ENCODE data around the gene SEL1L.
"Not testable (repeated sequence)": the region's sequence is repeated elsewhere in the genome, so short reads cannot be mapped to it uniquely, and the experiment has no call there.

The SEL1L gene

DNA sequence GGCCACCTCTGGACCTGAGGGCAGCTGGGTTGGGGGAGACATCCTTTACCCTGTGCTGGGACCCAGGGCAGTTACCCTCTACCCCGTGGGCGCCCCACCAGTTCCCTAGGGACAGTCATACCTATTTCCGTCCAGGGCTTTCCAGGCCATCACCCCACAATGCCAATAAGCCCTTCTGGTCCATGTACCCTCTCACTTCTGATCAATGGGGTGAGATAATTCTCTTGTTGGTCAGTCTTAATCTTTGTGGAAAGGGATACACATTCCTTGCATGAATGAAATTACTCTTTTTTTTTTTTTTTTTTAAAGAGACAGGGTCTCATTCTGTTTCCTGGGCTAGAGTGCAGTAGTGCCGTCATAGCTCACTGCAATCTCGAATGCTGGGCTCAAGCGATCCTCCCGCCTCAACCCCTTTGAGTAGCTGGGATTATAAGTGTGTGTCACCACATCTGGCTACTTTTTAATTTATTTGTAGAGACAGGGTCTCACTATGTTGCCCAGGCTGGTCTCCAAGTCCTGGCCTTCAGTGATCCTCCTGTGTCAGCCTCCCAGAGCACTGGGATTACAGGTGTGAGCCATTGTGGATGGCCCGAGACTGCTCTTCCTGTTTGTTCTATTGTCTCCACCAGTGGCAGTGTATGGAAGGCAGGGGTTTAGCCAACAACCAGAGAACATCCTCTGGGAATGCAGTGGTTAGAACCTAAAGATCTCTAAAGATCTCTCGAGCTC, 87.2 kb downstream of the SEL1L start:
- no peak for DNase-seq

- no peak for DNase-seq
These were observed 92.0 kb downstream of the SEL1L start for GRCh38 chr14:81441626-81442134.

DNA sequence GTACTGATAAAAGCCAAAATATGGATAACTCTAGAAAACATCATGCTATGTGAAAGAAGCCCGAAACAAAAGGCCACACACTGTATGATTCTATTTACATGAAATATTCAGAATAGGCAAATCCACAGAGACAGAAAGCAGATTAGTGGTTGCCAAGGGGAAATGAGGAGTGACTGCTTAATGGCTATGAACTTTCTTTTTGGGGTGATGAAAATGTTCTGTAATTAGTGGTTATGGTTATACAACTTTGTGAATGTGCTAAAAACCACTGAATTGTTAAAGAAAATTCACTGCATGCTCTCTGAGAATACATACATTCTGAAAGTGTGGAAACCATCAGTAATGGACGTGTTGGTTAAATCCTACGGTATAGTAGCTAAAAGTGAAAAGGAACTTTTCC, 93.6 kb downstream of the SEL1L start:
- DNase-seq: no peak

- no peak for DNase-seq
These were observed 96.4 kb downstream of the SEL1L start for GRCh38 chr14:81437244-81437643.

GRCh38 chr14:81436296-81437138, 97.1 kb downstream of the SEL1L start:
- no peak for DNase-seq

DNA sequence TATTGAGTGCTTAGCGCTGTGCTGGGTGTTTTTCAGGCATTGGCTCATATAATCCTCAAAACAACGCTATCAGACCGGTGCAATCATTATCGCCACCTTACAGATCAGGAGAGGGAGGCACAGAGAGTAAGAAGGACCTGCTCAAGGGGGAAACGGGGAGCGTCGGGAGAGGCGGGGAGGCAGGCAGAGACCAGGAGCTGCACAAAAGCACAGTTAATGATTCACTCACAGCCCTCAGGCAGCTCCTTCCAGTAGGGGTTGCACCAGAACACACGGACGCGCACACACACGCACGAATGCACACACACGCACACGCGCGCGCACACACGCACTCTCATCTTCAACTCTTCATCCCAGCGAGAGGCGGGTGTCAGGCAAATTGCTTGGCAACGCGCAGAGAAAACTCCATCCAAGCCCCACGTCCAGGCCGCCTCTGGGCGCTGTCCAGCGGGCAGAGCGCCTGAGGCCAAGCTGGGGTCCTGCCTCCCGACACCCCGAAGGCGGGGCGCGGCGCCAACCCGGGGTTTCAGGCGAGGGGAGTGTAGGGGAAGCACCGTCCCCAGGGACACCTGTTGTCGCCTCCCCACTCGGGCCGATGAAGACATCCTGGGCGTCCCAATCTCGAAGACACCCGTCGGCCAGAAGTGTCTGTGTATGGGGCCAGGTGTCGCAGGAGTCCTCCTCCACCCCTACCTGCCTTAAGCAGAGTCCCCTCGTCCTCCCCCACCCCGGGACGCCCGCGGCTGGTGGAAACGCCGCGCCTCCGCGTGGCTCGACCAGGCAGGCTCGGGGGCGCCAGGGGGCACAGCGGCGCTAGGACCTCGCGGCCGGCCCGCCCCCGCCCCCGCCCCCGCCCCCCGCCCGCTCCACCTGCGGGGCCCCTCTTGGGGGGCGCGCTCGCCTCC, 98.0 kb downstream of the SEL1L start:
- DNase-seq: no peak

- DNase-seq: no peak
These were observed 98.6 kb downstream of the SEL1L start for GRCh38 chr14:81435048-81435390.

DNA sequence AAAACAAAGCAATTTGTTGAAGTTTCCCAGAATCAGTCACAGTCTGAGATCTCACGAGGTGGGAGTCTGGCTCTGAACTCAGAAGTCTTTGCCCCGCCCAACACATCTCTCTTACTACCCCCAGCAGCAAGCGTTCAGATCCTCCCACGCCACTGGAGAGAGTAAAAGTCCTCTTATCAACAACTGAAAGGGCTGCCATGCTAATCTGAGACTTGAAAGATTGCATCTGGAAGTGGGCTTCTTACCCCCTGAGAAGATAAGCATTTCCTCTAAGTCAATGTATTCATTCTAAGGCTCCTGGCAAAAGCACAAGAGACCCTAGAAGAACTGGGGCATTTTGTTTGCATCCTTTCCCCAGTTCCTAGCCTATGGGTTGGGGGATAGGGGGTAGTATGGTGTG, 99.4 kb downstream of the SEL1L start:
- no peak for DNase-seq

DNA sequence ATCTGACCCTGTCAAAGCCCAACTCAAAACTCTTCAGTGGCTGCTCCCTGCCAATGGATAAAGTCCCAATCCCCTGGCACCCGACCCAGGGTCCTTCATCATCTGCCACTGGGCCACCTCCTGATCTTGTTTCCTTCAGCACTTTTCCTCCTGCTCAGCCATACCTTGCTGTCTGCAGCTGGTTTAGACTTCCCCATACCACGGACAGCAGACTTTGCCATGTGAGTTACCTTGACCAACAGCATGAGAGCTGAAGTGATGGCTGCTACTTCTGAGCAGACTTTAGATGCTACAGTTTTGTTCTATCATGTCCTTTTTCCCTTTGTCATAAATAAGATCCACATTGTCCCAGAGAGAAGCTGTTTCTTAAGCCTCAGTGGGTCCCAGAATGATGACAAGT, 100.3 kb downstream of the SEL1L start:
- DNase-seq: no peak

GRCh38 chr14:81432219-81432661, 101.4 kb downstream of the SEL1L start:
- no peak for DNase-seq

DNA sequence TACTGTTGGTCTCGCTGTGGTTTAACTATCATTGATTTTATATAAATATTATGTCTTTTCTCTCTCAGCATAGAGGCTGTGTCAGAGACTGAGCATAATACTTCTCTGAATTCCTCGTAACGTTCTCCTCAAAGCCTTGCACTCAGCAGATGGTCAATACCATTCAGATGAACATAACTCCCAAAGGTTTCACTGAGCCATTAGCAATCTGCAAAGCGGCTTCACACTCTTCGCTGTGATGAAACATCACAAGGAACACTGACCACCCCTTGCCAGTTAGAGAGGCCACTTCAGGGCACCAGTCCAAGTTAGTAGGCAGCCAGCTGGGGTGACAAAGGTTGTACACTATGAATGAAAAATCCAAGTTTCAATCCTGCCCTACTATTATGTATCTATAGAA, 103.4 kb downstream of the SEL1L start:
- no peak for DNase-seq

DNA sequence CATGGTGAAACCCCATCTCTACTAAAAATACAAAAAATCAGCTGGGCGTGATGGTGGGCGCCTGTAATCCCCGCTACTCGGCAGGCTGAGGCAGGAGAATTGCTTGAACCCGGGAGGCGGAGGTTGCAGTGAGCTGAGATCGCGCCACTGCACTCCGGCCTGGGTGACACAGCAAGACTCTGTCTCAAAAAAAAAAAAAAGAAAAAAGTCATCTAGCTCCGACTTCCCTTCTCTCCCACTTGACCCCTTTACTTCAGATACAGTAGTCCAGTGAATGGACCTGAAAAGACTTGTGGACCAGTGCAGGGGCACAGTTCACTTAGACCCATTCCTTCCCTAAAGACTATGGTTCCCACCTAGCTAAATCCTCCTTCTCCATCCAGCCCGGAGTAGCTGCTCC, 103.9 kb downstream of the SEL1L start:
- DNase-seq: not testable (repeated sequence)

DNA sequence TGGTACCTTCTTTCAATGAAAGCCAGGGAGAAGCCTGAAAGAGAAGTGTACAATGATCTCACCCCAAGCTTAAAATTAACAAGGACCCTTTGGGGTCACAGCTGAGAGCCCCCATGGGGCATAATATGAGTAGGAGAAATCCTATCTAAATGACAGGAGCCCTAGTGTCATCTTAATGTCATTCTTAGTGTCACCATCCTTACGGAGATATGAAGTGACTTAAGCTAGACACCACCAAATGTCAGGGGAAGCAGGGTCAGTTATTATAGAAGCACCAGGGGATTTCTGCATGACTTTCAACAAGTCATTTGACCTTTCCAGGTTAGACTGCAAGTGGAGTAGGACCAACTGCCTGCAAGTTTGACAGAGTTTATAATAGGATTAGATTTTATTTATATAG, 104.6 kb downstream of the SEL1L start:
- DNase-seq: no peak

GRCh38 chr14:81427348-81428058, 106.2 kb downstream of the SEL1L start:
- DNase-seq: no peak

GRCh38 chr14:81423504-81423903, 110.1 kb downstream of the SEL1L start:
- DNase-seq: no peak
